ENCODE data around the gene LEF1. TPM values are rescaled to one million over a fixed set of nuclear protein-coding genes. Genes with fewer than 3 reads are reported as not detected.

Gene LEF1
- total and polyA plus RNA-seq, 2 donors (not counting 3 experiments of a cell fraction or from before 2014, with no cell fraction given), result 0.46 TPM; not detected in 1

- BruUV-seq (replicated peaks), result no TSS peak
- Histone ChIP-seq H3K27ac (ENCODE audit: insufficient read depth, low read depth, low read length) (no peak overlapping the region), H2AFZ (ENCODE audit: low read depth, low read length) (no peak overlapping the region), H3K9me1 (replicated peaks; ENCODE audit: control insufficient read depth, extremely low read depth, insufficient read depth, low read length) (no peaks in the 10 kb centered on the region), H3K9ac (replicated peaks; ENCODE audit: extremely low read depth, insufficient read depth, low read length) (no peak overlapping the region), H3K4me3 (replicated peaks in 1 of 3; ENCODE audit: insufficient read depth in 1 of 3, low read depth in 1 of 3, low read length in 3 of 3) (no peak overlapping the region), H3K9me3 (replicated peaks; ENCODE audit: control insufficient read depth, insufficient read depth, low read length) (no peaks in the 10 kb centered on the region), H3K27me3 (ENCODE audit: control insufficient read depth in 2 of 2, insufficient read depth in 2 of 2, low read length in 2 of 2) (peaks cover 9 to 16% of the 10 kb centered on the region in 2 experiments), H3K4me2 (ENCODE audit: insufficient read depth, low read length) (no peak overlapping the region), H3K36me3 (ENCODE audit: control insufficient read depth in 2 of 2, extremely low read depth in 1 of 2, insufficient read depth in 2 of 2, low read length in 2 of 2) (no peaks in the 10 kb centered on the region), H3K79me2 (ENCODE audit: control insufficient read depth, insufficient read depth, low read length) (no peaks in the 10 kb centered on the region), H3K4me1 (ENCODE audit: control insufficient read depth, extremely low read depth, insufficient read depth, low read length) (no peaks in the 10 kb centered on the region), H4K20me1 (replicated peaks; ENCODE audit: control insufficient read depth, extremely low read depth, insufficient read depth, low read length) (no peaks in the 10 kb centered on the region)
- ChIA-PET POLR2A (no interaction called here), CTCF (no interaction called here)
- TF ChIP-seq GATA2 (IDR thresholded peaks at IDR 0.05; ENCODE audit: insufficient read depth, insufficient read length, low read depth, low read length) (no peak), EZH2 (IDR thresholded peaks at IDR 0.05; ENCODE audit: borderline replicate concordance, low read depth, low read length, severe bottlenecking) (no peak), FOS (IDR thresholded peaks at IDR 0.05; ENCODE audit: borderline replicate concordance, insufficient read depth, low read length) (no peak), MAX (IDR thresholded peaks at IDR 0.05; ENCODE audit: insufficient read depth, insufficient read length) (no peak), POLR2AphosphoS5 (IDR thresholded peaks at IDR 0.05; ENCODE audit: insufficient read depth, low read depth, low read length) (no peak), CTCF (IDR thresholded peaks at IDR 0.05; ENCODE audit: extremely low read depth in 1 of 2, insufficient read depth in 1 of 2, low read depth in 1 of 2, low read length in 2 of 2) (no peak), JUN (IDR thresholded peaks at IDR 0.05; ENCODE audit: borderline replicate concordance, insufficient read depth, insufficient read length, low read depth) (no peak)
- dilution Hi-C loops (cut with MboI; ENCODE audit: extremely low pct_ligation_motif_present, low sequenced_read_pairs), result no loop called here
- DNase-seq (ENCODE audit: low read depth, low spot score) (no peak), FAIRE-seq (no peak)
- intact Hi-C loops (cut with micrococcal nuclease), result no loop called here
Measured at GRCh38 chr4:108142870-108143269, 25.9 kb downstream of the LEF1 start.

Data from endothelial cell of umbilical vein (primary cell).